Breast epithelium (tissue), 4 donors: ENCODE data around the gene DDIT3. TPM values are rescaled to one million over a fixed set of nuclear protein-coding genes. Genes with fewer than 3 reads are reported as not detected.

ENCODE experiments used
- DNase-seq, 2 donors: peaks; one replicate each; pipeline ENCODE4 v3.0.0-alpha.2; 2019; ENCODE audit warnings: low spot score in 2 of 2
- H3K27ac ChIP-seq, 2 donors: fragments of 200-600 bp; sonication (generic) in 1 of 2; one replicate each; pipeline ENCODE4 v1.5.1; 2016 to 2019; ENCODE audit warnings: mild to moderate bottlenecking in 1 of 2
- H3K27me3 ChIP-seq, 2 donors: fragments of 200-600 bp; sonication (generic) in 1 of 2; one replicate each; pipeline versions ENCODE4 v1.5.1 to v1.6.0; 2017 to 2019; ENCODE audit warnings: control low read depth in 1 of 2, mild to moderate bottlenecking in 1 of 2
- H3K36me3 ChIP-seq: fragments of 200-600 bp; one replicate; pipeline ENCODE4 v1.5.1; 2019
- H3K4me1 ChIP-seq, 2 donors: fragments of 200-600 bp; sonication (generic); one replicate each; pipeline ENCODE4 v1.5.1; 2016 to 2019; ENCODE audit warnings: control low read depth in 1 of 2
- H3K4me3 ChIP-seq, 3 donors: fragments of 200-600 bp; sonication (generic); 1 replicate in 2 of 3; 2 replicates in 1 of 3; pipeline ENCODE4 v1.5.1; 2016 to 2019; ENCODE audit warnings: mild to moderate bottlenecking in 3 of 3, moderate library complexity in 2 of 3
- H3K9me3 ChIP-seq, 2 donors: fragments of 200-600 bp; sonication (generic) in 1 of 2; one replicate each; pipeline ENCODE4 v1.5.1; 2016 to 2019; ENCODE audit warnings: control low read depth in 1 of 2
- CTCF ChIP-seq, 3 donors: fragments of 450-650 bp; IDR thresholded peaks; one replicate each; pipeline ENCODE4 v1.5.1; 2016 to 2017; ENCODE audit warnings: antibody characterized with exemption in 3 of 3, mild to moderate bottlenecking in 3 of 3, moderate library complexity in 3 of 3
- POLR2A ChIP-seq: fragments of 450-650 bp; IDR thresholded peaks from one replicate; pipeline ENCODE4 v1.6.1; 2016; ENCODE audit warnings: antibody characterized with exemption, mild to moderate bottlenecking, moderate library complexity
- POLR2AphosphoS5 ChIP-seq, 3 donors: sonication (generic); formaldehyde crosslinking; IDR thresholded peaks; one replicate each; pipeline ENCODE4 v1.6.1; 2017; ENCODE audit warnings: antibody characterized with exemption in 3 of 3
- intact Hi-C: fragments of 100-400 bp; cut with DNase I; formaldehyde crosslinking; loops from one replicate; pipeline ENCODE4 v1.15.1; 2023; ENCODE audit warnings: low total_unique reads
- total RNA-seq, 3 donors: library from RNA; depleted of rRNA; stranded (reverse); fragments of >200 nt; gene quantifications; one replicate each; pipeline ENCODE4 v1.1.0, GENCODE V29; 2016

Gene DDIT3
- total RNA-seq, 3 donors from 2014 or later: 39.0 to 58.4 (median 51.2) TPM

- no peak for DNase-seq
- Histone ChIP-seq H3K4me3 (no peak overlapping the region), H3K27ac (no peak overlapping the region), H3K36me3 (no peaks in the 10 kb centered on the region), H3K9me3 (no peaks in the 10 kb centered on the region), H3K27me3 (no peaks in the 10 kb centered on the region), H3K4me1 (peaks cover 0 to 12% of the 10 kb centered on the region in 2 donors)
- no peak for TF ChIP-seq CTCF (IDR thresholded peaks at IDR 0.05)
- no peak for TF ChIP-seq POLR2A
- no peak for TF ChIP-seq POLR2AphosphoS5 (IDR thresholded peaks at IDR 0.05)
- intact Hi-C loops: no loop called here
Measured at GRCh38 chr12:57491393-57492280, 28.7 kb downstream of the DDIT3 start.

GRCh38 chr12:57490126-57490525 lies 30.2 kb downstream of the DDIT3 start:
- no peaks in the 10 kb centered on the region for H3K9me3 ChIP-seq
- H3K4me1 ChIP-seq: peaks cover 0 to 12% of the 10 kb centered on the region in 2 donors
- no peak for DNase-seq
- H3K27me3 ChIP-seq: no peaks in the 10 kb centered on the region
- intact Hi-C loops: no loop called here
- H3K27ac ChIP-seq: no peak overlapping the region
- no peaks in the 10 kb centered on the region for H3K36me3 ChIP-seq
- H3K4me3 ChIP-seq: no peak overlapping the region
- no peak for TF ChIP-seq POLR2AphosphoS5 (IDR thresholded peaks at IDR 0.05)
- TF ChIP-seq CTCF (IDR thresholded peaks at IDR 0.05): no peak
- TF ChIP-seq POLR2A: no peak

GRCh38 chr12:57489157-57489641 lies 31.1 kb downstream of the DDIT3 start:
- Histone ChIP-seq H3K27ac (no peak overlapping the region), H3K9me3 (no peaks in the 10 kb centered on the region), H3K27me3 (no peaks in the 10 kb centered on the region), H3K36me3 (no peaks in the 10 kb centered on the region), H3K4me3 (peak overlapping the region in 2 of 3 donors; percentile 95 to 100), H3K4me1 (peaks cover 0 to 12% of the 10 kb centered on the region in 2 donors)
- TF ChIP-seq POLR2A (no peak), POLR2AphosphoS5 (IDR thresholded peaks at IDR 0.05) (no peak), CTCF (IDR thresholded peaks at IDR 0.05) (no peak)
- intact Hi-C loops: no loop called here
- DNase-seq: no peak

DNA sequence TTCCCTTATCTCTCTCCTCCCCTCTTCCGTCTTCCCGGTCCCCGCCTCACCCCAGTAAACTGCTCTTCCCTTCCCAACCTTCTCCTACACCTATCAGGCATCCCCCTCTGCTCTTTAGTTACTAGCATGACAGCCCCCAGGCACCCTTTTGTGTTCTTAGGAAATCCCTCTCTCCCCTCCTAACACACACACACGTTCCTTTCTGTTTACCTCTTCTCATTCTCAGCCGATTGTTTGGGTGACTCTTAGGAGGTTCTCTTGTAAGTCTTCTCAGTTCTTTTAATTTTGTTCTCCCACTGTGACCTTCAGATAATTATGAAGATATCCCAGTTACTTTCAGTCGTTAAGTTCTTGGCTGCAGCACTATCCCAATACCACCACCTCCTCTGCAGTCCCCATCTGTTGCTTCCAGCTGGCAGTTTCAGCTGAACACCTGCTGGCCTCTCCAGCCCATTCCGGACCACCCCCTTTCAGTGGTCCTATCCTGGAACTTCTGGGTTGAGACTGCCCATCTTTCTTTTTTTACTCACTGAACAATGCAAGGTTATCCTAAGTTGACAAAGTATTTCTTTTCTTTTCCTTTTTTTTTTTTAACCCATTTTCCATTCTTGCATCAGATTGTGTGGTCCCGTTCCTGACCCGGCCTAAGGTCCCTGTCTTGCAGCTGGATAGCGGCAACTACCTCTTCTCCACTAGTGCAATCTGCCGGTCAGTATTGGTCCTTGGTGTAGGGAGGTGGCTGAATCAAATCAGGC lies 31.7 kb downstream of the DDIT3 start:
- Histone ChIP-seq H3K4me1 (peaks cover 0 to 12% of the 10 kb centered on the region in 2 donors), H3K27ac (peak overlapping the region; percentile 83 to 89), H3K4me3 (peak overlapping the region; percentile 74 to 100 (median 95)), H3K9me3 (no peaks in the 10 kb centered on the region), H3K27me3 (no peaks in the 10 kb centered on the region), H3K36me3 (no peaks in the 10 kb centered on the region)
- no peak for DNase-seq
- TF ChIP-seq POLR2AphosphoS5 (IDR thresholded peaks at IDR 0.05) (no peak), CTCF (IDR thresholded peaks at IDR 0.05) (no peak), POLR2A (no peak)
- intact Hi-C loops: no loop called here
